H1 (cell line): ENCODE measurements around the gene RFT1. TPM values are rescaled to one million over a fixed set of nuclear protein-coding genes. Genes with fewer than 3 reads are reported as not detected.
A peak's percentile ranks its signal among the peaks of the same experiment; 100 is the strongest.

ENCODE experiments used
- CTCF ChIA-PET: fragments of 300-600 bp; sonication (Branson Sonifier 250); formaldehyde crosslinking; loops from one replicate; lab custom pipeline; 2021; ENCODE audit not compliant: partially characterized antibody; lab: Charles Lee
- POLR2A ChIA-PET: fragments of 300-600 bp; sonication (Branson Sonifier 250); formaldehyde crosslinking; loops from one replicate; lab custom pipeline; 2021; ENCODE audit warnings: inconsistent platforms; ENCODE audit not compliant: partially characterized antibody; lab: Charles Lee
- DNase-seq, 2 experiments: peaks; one replicate each; pipeline versions ENCODE4 v3.0.0 to v3.0.0-alpha.2; 2010 to 2022; ENCODE audit warnings: low spot score in 2 of 2, low read depth in 1 of 2, mixed read lengths in 1 of 2
- FAIRE-seq: peaks from 2 replicates; lab custom pipeline; 2011; peaks lifted over from hg19 to GRCh38; lab: Jason Lieb, UNC
- H2AFZ ChIP-seq: 2 replicates; pipeline ENCODE4 v1.8.1; 2012; ENCODE audit warnings: low read length, inconsistent platforms
- H2AK5ac ChIP-seq: 2 replicates; pipeline ENCODE4 v1.6.1; 2013; ENCODE audit warnings: low read depth, low read length
- H2BK120ac ChIP-seq: replicated peaks from 2 replicates; pipeline ENCODE3; 2013; ENCODE audit warnings: low read depth, low read length, inconsistent platforms
- H2BK12ac ChIP-seq: 2 replicates; pipeline ENCODE4 v1.6.1; 2013; ENCODE audit warnings: low read depth, low read length
- H2BK15ac ChIP-seq: 2 replicates; pipeline ENCODE4 v1.6.1; 2013; ENCODE audit warnings: low read length
- H2BK20ac ChIP-seq: 2 replicates; pipeline ENCODE4 v1.6.1; 2013; ENCODE audit warnings: low read length
- H2BK5ac ChIP-seq: 2 replicates; pipeline ENCODE4 v1.6.1; 2013; ENCODE audit warnings: low read depth, low read length
- H3K14ac ChIP-seq: 2 replicates; pipeline ENCODE4 v1.6.1; 2013; ENCODE audit warnings: inconsistent platforms; ENCODE audit not compliant: insufficient read length
- H3K18ac ChIP-seq: 2 replicates; pipeline ENCODE4 v1.6.1; 2013; ENCODE audit warnings: low read length; ENCODE audit errors: extremely low read depth
- H3K23ac ChIP-seq: 2 replicates; pipeline ENCODE4 v1.6.1; 2013; ENCODE audit warnings: inconsistent platforms; ENCODE audit not compliant: insufficient read length
- H3K23me2 ChIP-seq: 2 replicates; pipeline ENCODE4 v1.6.1; 2013; ENCODE audit warnings: low read depth, low read length
- H3K27ac ChIP-seq: 2 replicates; pipeline ENCODE4 v1.6.1; 2011; ENCODE audit warnings: low read depth, low read length, inconsistent platforms
- H3K27me3 ChIP-seq, 4 experiments: replicated peaks in 1 of 4; 1 replicate in 1 of 4; 2 replicates in 3 of 4; pipeline versions ENCODE4 v1.6.1 to v1.8.1; 2011 to 2013; ENCODE audit warnings: low read length in 3 of 4, mild to moderate bottlenecking in 3 of 4, inconsistent platforms in 2 of 4, mixed read lengths in 2 of 4, moderate library complexity in 1 of 4; ENCODE audit not compliant: control insufficient read depth in 3 of 4, insufficient read depth in 3 of 4; ENCODE audit errors: extremely low read depth in 1 of 4
- H3K36me3 ChIP-seq, 4 experiments: 2 replicates each; pipeline versions ENCODE4 v1.6.1 to v1.8.1; 2011 to 2013; ENCODE audit warnings: mild to moderate bottlenecking in 4 of 4, low read length in 3 of 4, moderate library complexity in 2 of 4, control low read depth in 1 of 4, inconsistent platforms in 1 of 4; ENCODE audit not compliant: insufficient read depth in 4 of 4, control insufficient read depth in 2 of 4
- H3K4ac ChIP-seq: replicated peaks from 2 replicates; pipeline ENCODE3; 2013; ENCODE audit warnings: low read length, low read depth, mixed read lengths, inconsistent platforms; ENCODE audit not compliant: insufficient read length
- H3K4me1 ChIP-seq, 4 experiments: replicated peaks in 1 of 4; 1 replicate in 1 of 4; 2 replicates in 3 of 4; pipeline versions ENCODE4 v1.6.1 to v1.8.1; 2011 to 2013; ENCODE audit warnings: low read length in 3 of 4, inconsistent platforms in 2 of 4, mixed read lengths in 1 of 4; ENCODE audit not compliant: insufficient read depth in 4 of 4, control insufficient read depth in 3 of 4
- H3K4me2 ChIP-seq, 2 experiments: 2 replicates each; pipeline versions ENCODE4 v1.6.1 to v1.8.1; 2011 to 2013; ENCODE audit warnings: low read depth in 2 of 2, low read length in 2 of 2, control low read depth in 1 of 2, inconsistent platforms in 1 of 2, mild to moderate bottlenecking in 1 of 2; ENCODE audit not compliant: insufficient read depth in 1 of 2
- H3K4me3 ChIP-seq, 4 experiments: fragments of 200-600, 300-600 bp in 1 of 4; sonication (generic), shearing (Covaris generic), sonication (Bioruptor Twin) in 1 of 4; 2 replicates each; pipeline versions ENCODE4 v1.5.1 to v1.8.1; 2011 to 2016; ENCODE audit warnings: low read length in 4 of 4, low read depth in 3 of 4, control low read depth in 2 of 4, inconsistent platforms in 2 of 4, mild to moderate bottlenecking in 2 of 4, mixed read lengths in 1 of 4, moderate library complexity in 1 of 4; ENCODE audit not compliant: insufficient read depth in 2 of 4; ENCODE audit errors: extremely low read depth in 1 of 4
- H3K56ac ChIP-seq: replicated peaks from 2 replicates; pipeline ENCODE3; 2013; ENCODE audit warnings: low read depth, mild to moderate bottlenecking, mixed read lengths, low read length, inconsistent platforms; ENCODE audit not compliant: insufficient read length
- H3K79me1 ChIP-seq: 2 replicates; pipeline ENCODE4 v1.6.1; 2013; ENCODE audit warnings: low read depth, low read length, control low read depth
- H3K79me2 ChIP-seq, 2 experiments: 2 replicates each; pipeline versions ENCODE4 v1.6.1 to v1.8.1; 2012 to 2013; ENCODE audit warnings: low read length in 2 of 2, mild to moderate bottlenecking in 2 of 2, inconsistent platforms in 1 of 2; ENCODE audit not compliant: insufficient read depth in 2 of 2, control insufficient read depth in 1 of 2
- H3K9ac ChIP-seq, 4 experiments: replicated peaks in 1 of 4; 1 replicate in 1 of 4; 2 replicates in 3 of 4; pipeline versions ENCODE4 v1.6.1 to v1.8.1; 2011 to 2013; ENCODE audit warnings: low read depth in 3 of 4, low read length in 3 of 4, control low read depth in 2 of 4, mild to moderate bottlenecking in 2 of 4, moderate library complexity in 2 of 4, inconsistent platforms in 1 of 4; ENCODE audit errors: extremely low read depth in 1 of 4
- H3K9me3 ChIP-seq, 2 experiments: 2 replicates each; pipeline versions ENCODE4 v1.6.1 to v1.8.1; 2012 to 2013; ENCODE audit warnings: mild to moderate bottlenecking in 2 of 2, moderate library complexity in 2 of 2, control low read depth in 1 of 2, inconsistent platforms in 1 of 2, low read depth in 1 of 2, low read length in 1 of 2, mixed read lengths in 1 of 2; ENCODE audit not compliant: insufficient read depth in 2 of 2
- H4K20me1 ChIP-seq, 2 experiments: replicated peaks in 1 of 2; 2 replicates each; pipeline versions ENCODE3 to v1.8.1; 2011 to 2013; ENCODE audit warnings: inconsistent platforms in 2 of 2, low read length in 2 of 2, mild to moderate bottlenecking in 1 of 2; ENCODE audit not compliant: insufficient read depth in 2 of 2, control insufficient read depth in 1 of 2
- H4K5ac ChIP-seq: 2 replicates; pipeline ENCODE4 v1.6.1; 2013; ENCODE audit warnings: low read length, low read depth, mixed read lengths, inconsistent platforms; ENCODE audit not compliant: insufficient read length
- H4K8ac ChIP-seq: 2 replicates; pipeline ENCODE4 v1.8.0; 2013; ENCODE audit warnings: mild to moderate bottlenecking, moderate library complexity, low read length, inconsistent platforms; ENCODE audit not compliant: insufficient read depth; ENCODE audit errors: extremely low read depth
- H4K91ac ChIP-seq: replicated peaks from 2 replicates; pipeline ENCODE3; 2013; ENCODE audit warnings: low read length, mixed read lengths, inconsistent platforms; ENCODE audit not compliant: insufficient read length
- CEBPB ChIP-seq: IDR thresholded peaks from 2 replicates; pipeline ENCODE4 v1.6.1; 2012; ENCODE audit warnings: low read depth, low read length
- CREB1 ChIP-seq: IDR thresholded peaks from 2 replicates; pipeline ENCODE4 v1.6.1; 2012; ENCODE audit warnings: inconsistent platforms
- HDAC6 ChIP-seq: IDR thresholded peaks from one replicate; pipeline ENCODE4 v1.7.1; 2012; ENCODE audit warnings: low read depth, mild to moderate bottlenecking, inconsistent platforms, low read length, moderate library complexity
- KDM5A ChIP-seq: fragments of 200-600 bp; IDR thresholded peaks from 2 replicates; pipeline ENCODE4 v1.7.1; 2012; ENCODE audit warnings: mild to moderate bottlenecking, low read length, inconsistent platforms, mixed read lengths
- NRF1 ChIP-seq: IDR thresholded peaks from 2 replicates; pipeline ENCODE4 v1.6.1; 2011; ENCODE audit warnings: mild to moderate bottlenecking, low read depth, low read length, improper control_type of control experiment
- SIN3A ChIP-seq, 2 experiments: IDR thresholded peaks in 1 of 2; conservative IDR thresholded peaks in 1 of 2; 2 replicates each; pipeline ENCODE4 v1.6.1; 2011 to 2012; ENCODE audit warnings: low read length in 2 of 2, improper control_type of control experiment in 1 of 2, low read depth in 1 of 2, mild to moderate bottlenecking in 1 of 2
- ZNF274 ChIP-seq: IDR thresholded peaks from 2 replicates; pipeline ENCODE4 v1.7.0; 2012; ENCODE audit warnings: low read length, borderline replicate concordance; ENCODE audit errors: extremely low read depth
- WGBS, 2 experiments: shearing (Covaris generic) in 1 of 2; methylation state at CpG; one replicate each; pipeline versions ENCODE4 v1.1.6 to v1.1.7; 2013 to 2015; ENCODE audit warnings: low lambda C conversion rate in 2 of 2, mixed read lengths in 2 of 2, inconsistent platforms in 1 of 2, low coverage in 1 of 2, missing lambda C conversion rate in 1 of 2; ENCODE audit not compliant: insufficient replicate concordance in 2 of 2, insufficient coverage in 1 of 2, insufficient read length in 1 of 2; ENCODE audit errors: extremely low coverage in 1 of 2, missing lambda C conversion rate in 1 of 2; 5-methylcytosine and 5-hydroxymethylcytosine counted together
- polyA plus RNA-seq, 7 experiments: library from polyadenylated mRNA; depleted of rRNA in 3 of 7; stranded (reverse) in 5 of 7; unstranded in 2 of 7; fragments of >200 nt in 5 of 7; fragments of 200-250 nt in 2 of 7; gene quantifications; 1 replicate in 5 of 7; 2 replicates in 1 of 7; 4 replicates in 1 of 7; pipeline versions ENCODE4 v1.2.1 to v1.2.3, GENCODE V29; 2011 to 2013; ENCODE audit warnings: missing spikeins in 2 of 7, mixed read lengths in 2 of 7
- total RNA-seq: library from RNA; stranded (reverse); fragmentation: NEBNext Ultra II Directional; extraction: Animal tissue kit (Norgen Biotek cat#: 25700); gene quantifications from 2 replicates; pipeline ENCODE4 v1.2.1, GENCODE V29; 2021

Gene RFT1
- total and polyA plus RNA-seq, 2 of the 8 experiments (the other 6 are each of a cell fraction or from before 2014, with no cell fraction given), result 27.7 to 42.4 TPM

GRCh38 chr3:53129344-53129743, 891 bp downstream of the RFT1 start:
- Histone ChIP-seq H3K4me2 (peak overlapping the region; percentile 88 to 89), H3K4ac (no peak overlapping the region), H3K9ac (peak overlapping the region; percentile 83 to 97 (median 87); a peak in 6 of 7 replicates), H4K5ac (no peak overlapping the region), H3K23ac (no peak overlapping the region), H2AK5ac (0 out of 2 replicates have a peak overlapping the region, but pooled peaks have one; percentile 8), H3K23me2 (peaks cover 7% of the 10 kb centered on the region), H3K27me3 (no peaks in the 10 kb centered on the region), H2AFZ (no peak overlapping the region), H2BK5ac (no peak overlapping the region), H4K91ac (no peak overlapping the region), H3K4me1 (peaks cover 0 to 5% (median 3%) of the 10 kb centered on the region in 4 experiments; a peak in 3 of 7 replicates), H4K20me1 (no peaks in the 10 kb centered on the region), H3K79me1 (0 out of 2 replicates have a peak, but pooled peaks cover 2% of the 10 kb centered on the region), H3K18ac (no peak overlapping the region), H3K56ac (no peak overlapping the region), H3K36me3 (peaks cover 0 to 14% (median 7%) of the 10 kb centered on the region in 4 experiments; a peak in 3 of 8 replicates), H4K8ac (no peak overlapping the region), H3K4me3 (peak overlapping the region; percentile 88 to 94 (median 91)), H2BK12ac (no peak overlapping the region), H3K27ac (0 out of 2 replicates have a peak overlapping the region, but pooled peaks have one; percentile 62), H3K9me3 (no peaks in the 10 kb centered on the region), H2BK20ac (no peak overlapping the region), H2BK120ac (no peak overlapping the region), H3K14ac (no peak overlapping the region), H3K79me2 (peaks cover 0 to 14% of the 10 kb centered on the region in 2 experiments; a peak in 3 of 4 replicates), H2BK15ac (no peak overlapping the region)
- no peak for FAIRE-seq
- ChIA-PET CTCF (interaction anchor here (1.0 to 11.8 kb wide), 10 partner anchors 10 to 68 kb away, joined by 3 to 164 read pairs (median 4); no protein-coding TSS in a partner anchor), POLR2A (interaction anchor here (0.7 to 3.7 kb wide), 8 partner anchors 10 to 751 kb away, joined by 3 to 18 read pairs (median 4); no protein-coding TSS in a partner anchor)
- TF ChIP-seq HDAC6 (no peak), CEBPB (no peak), SIN3A (conservative IDR thresholded peaks at IDR 0.05 in 1 of 2, IDR thresholded peaks at IDR 0.05 in 1 of 2; ENCODE audit: low read depth in 1 of 2, low read length in 2 of 2) (no peak), KDM5A (no peak), NRF1 (no peak), CREB1 (no peak), ZNF274 (no peak)
- DNase-seq, result no peak
- WGBS, 2 experiments, result 94% methylated on average over 3 of the region's 3 CpGs; no CpG with 5 or more reads in 1 of the 2 experiments
